HG02588 (cell line): ENCODE data around the gene BRS3.

ENCODE experiments used
- ATAC-seq: cut with Tn5 transposase; IDR thresholded peaks from one replicate; pipeline ENCODE4 v1.9.1; 2021; ENCODE audit warnings: mild to moderate bottlenecking, moderate library complexity; ENCODE audit not compliant: unreplicated experiment

Gene BRS3

DNA sequence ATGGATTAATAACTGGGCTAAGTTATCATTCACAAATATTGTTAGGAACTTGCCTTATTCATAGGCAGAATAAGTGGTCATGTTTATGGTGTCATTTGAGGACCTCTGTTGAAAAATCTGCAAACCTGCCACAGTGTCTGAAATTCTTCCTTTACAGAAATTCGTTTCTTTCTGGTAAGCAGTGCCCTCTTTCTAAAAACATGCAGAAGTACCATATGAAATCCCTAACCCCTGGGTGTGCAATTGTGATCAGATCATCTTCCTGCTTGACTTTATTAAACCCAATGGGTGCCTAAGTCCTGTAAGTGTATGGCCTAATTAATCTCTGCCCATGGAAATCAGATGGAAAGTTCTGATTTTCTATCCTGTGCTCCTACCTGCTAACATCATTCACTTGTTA lies 5.3 kb downstream of the BRS3 start:
- ATAC-seq = no peak

DNA sequence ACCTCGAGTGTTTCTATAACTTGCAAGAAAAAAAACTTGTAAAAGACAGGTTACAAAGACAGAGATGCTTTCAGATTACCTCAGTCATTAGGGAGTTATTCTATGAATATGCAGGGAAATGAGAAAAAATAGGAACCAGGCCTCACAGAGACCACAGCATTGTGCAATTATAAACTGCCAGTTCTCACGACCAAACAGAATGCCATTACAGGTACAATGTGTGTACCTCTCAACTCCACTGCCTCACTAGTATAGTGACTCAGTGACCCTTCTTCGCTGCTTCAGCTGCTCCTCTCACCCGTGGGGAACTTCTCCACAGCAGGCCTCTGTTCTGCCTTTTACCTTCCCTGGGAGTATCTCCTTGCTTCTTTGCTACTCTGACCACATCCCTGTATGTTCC lies 7.3 kb downstream of the BRS3 start:
- no peak for ATAC-seq

DNA sequence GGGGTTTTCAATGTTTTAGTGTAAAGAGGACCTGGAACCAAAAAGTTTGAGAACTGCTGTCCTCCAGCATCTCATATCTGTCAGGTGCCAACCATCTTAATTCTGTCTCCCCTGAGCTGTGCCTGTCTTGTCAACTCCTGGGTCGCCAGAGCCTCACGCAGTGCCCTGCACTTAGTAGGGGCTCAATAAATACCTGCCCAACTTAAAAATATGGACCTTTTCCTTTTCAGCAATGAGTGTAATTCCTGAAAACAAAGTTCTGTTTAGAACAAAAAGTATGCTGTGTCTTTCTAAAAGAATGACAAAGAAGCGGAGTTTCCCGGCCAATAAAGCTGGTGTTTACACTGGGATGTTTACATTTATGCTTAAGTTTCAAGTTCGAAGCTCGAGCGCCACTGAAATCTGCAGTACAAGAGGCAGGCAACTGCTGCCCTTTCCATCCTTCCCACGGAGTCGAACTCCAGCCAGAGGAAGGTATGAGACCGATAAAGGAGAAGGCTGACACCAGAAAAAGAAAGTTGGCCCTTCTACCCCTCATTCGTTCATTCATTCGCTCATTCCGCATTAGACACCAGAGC lies 8.5 kb downstream of the BRS3 start:
- ATAC-seq = no peak

DNA sequence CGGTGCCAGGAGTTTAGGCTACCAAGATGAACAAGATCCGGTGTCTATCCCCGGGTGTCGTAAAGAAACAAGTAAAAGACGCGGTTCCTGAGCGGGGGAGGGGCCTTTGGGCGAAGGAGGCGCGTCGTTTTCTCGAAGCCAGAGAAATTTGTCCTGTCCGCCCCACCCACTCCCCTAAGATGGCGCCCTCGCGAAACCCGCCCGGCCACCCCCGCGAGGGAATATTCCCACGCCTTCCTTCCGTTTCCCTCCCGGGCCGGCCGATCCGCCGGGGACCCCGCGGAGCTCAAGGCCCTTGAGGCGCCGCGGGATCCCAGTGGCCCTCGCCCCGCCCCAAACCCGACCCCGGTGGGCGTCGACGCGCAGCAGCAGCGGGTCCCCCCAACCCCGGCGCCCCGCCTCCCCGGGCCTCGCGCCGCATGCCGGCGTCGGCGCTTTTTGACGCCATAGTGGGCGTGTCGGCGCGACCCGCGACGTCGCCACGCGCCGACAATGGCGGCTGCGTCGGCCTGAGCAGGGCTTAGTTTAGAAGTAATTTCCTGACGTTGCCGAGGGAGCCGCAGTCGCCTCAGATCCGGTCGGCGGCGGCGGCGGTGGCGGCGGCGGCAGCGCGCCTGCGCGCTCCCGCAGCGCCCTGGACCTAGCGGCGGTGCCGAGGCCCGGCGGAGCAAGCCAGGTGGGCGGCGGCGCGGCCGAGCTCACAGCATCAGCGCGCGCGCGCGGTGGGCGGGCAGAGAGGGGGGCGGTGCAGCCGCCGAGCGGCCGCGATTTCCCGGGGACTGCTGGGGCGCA lies 9.2 kb downstream of the BRS3 start:
- peak; percentile 85 for ATAC-seq

DNA sequence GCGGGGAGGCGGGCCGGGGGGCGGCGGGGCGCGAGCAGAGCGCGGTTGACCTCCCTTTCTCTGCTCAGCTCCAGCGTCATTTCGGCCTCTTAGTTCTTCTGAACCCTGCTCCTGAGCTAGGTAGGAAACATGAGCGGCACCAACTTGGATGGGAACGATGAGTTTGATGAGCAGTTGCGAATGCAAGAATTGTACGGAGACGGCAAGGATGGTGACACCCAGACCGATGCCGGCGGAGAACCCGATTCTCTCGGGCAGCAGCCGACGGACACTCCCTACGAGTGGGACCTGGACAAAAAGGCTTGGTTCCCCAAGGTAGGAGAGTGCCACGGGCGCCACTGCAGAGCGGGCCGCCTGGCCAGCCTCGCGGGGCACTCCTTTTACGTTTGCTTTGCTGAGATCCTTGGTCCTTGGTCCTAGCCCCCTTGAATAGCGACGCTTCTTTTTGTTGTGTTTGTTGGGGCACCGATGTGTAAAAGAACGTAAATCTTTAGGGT lies 9.9 kb downstream of the BRS3 start, which contains the start of gene HTATSF1:
Gene HTATSF1 (plus strand): TSS at position 37 of the 497 bp plus-strand sequence. CDS start 93 bp downstream, at position 130.
- ATAC-seq = no peak

DNA sequence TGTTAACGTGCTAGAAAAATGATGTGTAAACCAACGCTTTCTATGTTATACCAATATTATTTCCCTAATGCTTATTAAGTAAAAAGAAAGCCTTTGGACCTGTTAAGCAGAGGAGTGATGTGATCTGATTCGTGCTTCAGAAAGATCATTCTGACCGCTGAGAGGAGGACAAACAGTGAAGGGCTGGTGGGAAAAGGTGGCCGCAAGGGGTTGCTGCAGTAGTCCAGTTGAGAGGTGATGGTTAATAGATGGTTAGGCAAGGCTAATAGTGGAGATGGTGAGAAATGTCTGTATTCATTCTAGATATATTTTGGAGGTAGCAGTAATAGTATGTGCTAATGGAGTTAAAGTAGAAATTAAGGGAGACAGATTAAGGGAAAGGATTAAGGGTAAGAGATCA lies 31.3 kb downstream of the BRS3 start:
- ATAC-seq = no peak

DNA sequence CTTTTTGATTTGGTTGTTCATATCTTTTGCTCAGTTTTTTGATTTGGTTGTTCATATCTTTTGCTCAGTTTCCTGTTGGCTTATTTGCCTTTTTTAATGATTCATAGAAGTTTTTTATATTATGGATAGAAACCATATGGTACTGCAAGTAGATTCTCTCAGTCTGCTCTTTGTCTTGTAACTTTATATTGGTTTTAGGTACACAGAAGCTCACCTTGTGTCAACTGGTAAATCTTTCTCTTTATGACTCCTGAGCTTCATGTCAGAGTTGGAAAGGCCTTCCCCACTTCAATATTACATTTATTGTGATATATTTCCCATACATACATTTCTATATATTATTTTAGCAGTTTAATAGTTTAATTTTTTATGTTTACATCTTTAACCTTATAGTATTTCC lies 36.0 kb downstream of the BRS3 start:
- no peak for ATAC-seq

DNA sequence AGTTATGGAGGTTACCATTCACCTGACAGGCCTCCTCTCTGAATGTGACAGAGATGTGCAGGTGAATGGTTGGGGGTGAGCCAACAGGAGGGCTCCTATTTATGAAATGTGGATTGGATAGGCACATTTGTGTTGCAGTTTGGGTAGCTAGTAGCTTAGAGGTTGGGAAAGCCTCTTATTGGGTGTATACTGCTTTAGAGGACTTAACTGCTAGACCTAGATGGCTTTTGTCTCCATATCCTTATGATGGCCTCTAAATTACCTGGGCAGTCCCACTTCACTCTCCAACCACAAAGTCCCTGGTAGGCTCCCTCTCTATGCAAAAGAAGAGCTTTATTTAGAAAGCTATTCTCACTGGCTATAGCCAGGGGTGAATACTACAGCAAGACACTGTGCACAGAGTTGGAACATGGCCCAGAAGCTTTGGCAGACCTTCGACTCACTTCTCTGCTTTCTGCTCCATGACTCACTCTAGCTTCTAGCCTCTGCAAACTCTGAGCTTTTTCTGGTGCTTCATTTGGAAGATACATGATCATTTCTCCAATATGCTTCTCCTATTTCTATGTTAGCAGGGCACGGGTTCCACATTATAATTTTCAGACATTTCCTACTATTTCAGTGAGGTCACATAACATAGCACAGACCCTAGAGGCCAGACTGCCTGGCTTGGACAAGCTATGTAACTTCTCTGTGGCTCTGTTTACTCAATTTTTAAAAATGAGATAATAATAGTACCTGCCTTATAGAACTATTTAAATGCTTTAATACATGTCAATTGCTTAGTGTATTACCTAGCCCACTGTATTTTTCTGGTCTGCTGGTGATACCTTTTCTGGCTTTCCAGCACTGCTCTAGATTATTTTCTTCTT lies 38.2 kb downstream of the BRS3 start:
- ATAC-seq = no peak

DNA sequence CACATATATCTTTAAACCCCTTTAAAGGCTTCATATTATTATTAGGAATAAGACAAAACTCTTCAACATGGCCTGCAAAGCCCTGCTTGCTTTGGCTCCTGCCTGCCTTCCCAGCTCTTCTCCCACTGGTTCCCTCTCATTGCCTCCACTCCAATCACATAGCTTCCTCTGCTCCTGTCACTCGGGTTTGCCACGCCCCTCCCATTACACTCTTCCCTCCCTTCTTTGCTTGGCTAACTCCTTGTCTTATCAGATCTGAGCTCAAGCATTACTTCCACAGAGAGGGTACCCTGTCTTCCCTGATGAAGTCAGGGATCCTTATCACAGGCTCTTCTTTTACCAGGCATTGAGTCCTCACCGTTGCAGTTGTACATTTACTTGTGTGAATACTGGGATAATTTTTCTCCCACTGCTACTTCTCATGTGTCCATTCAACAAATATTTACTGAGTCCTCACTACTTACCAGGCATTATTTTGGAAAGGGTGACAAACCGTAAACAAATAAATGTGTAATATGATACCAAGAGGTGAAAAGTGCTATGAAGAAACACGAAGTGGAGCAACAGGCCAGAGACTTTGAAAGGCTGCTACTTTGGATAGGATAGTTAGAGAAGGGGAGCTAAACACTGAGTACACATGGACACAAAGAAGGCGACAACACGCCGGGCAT lies 41.0 kb downstream of the BRS3 start:
- ATAC-seq = no peak

DNA sequence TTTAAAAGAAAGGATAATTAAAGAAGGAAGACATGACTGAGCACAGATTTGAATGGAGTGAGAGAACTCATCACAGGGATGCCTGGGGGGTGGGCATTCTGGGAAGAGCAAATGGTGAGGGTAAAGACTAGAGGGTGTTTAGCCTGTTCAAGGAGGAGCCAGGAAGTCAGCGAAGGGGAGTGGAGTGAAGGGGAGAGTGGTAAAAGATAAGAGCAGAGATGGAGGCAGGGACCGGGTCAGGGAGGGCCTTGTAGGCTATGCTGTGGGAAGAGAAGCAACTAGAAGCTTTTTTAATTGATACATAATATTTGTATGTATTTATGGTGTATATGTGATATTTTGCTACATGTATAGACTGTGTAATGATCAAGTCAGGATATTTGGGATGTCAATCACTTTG lies 42.0 kb downstream of the BRS3 start:
- no peak for ATAC-seq

DNA sequence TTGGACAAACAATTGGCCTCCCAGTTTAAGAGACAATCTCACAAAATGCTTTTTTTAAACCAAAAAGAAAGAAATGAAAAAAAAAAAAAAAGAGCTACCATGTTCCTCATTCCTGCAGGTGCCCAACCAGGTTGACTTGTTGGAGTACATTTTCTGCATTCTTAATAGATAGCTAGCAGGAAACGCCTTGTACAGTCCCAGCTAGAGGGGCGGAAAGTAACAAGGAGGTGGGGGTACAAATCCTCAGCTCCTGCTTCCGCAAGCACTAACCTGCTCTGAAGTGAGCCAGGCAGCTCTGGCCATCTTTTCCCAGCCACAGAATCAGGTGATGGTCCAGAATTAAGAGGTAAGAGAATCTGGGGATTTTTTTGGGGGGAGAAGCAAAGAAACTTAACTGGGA lies 44.2 kb downstream of the BRS3 start, which contains the start of gene VGLL1:
Gene VGLL1 (plus strand): TSS at position 265 of the 400 bp plus-strand sequence. CDS start 3,806 bp downstream, outside the sequence.
- ATAC-seq = no peak

DNA sequence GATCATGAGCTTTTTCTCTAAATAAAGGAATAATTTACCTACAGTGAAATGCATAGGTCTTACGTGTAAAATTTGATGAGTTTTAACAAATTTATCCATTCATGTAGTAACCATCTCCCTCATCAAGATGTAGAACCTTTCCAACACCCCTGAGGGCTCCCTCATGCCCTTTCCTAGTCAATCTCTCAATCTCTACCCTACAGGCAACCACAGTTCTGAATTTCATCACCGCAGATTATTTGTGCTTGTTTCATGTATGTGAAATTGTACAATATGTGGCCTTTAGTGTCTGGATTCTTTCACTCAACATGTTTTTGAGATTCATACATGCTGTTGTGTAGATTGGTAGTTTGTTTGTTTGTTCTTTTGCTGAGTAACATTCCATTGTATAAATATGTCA lies 46.4 kb downstream of the BRS3 start:
- ATAC-seq = no peak

DNA sequence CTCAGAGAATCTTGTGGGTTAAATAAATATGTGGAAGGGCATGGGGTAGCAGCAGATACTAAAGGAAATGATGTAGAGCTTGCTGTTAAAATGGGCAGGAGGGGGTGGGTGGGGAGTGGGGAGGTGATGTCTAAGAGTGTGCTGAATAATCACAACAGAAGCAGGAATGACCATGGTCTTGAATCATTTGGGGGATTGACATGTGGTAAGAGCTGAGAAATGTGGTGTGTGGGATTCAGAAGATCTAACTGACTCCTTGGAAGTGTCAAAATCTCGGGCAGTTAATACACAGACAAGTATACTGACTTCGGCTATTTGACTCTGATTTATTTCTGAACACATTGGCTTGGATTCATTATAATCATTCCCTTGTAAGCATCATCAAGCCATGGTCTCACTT lies 51.1 kb downstream of the BRS3 start:
- ATAC-seq = no peak

DNA sequence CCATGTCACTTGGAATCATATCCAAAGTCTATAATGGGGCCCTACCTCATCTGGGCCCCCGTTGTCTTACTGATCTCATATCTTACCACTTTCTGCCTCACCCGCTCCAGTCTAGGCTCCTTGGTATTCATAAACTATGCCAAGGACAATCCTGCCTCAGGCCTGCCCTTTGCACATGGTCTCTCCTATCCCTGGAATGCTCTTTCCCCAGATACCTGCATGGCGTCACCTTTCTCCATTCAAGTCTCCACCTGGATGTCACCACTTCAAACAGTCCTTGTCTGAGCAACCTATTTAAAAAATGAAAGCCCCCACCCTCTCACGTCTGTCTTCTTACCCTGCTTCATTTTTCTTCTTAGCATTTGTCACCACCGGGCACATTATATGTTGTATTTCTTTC lies 52.5 kb downstream of the BRS3 start:
- ATAC-seq = no peak

DNA sequence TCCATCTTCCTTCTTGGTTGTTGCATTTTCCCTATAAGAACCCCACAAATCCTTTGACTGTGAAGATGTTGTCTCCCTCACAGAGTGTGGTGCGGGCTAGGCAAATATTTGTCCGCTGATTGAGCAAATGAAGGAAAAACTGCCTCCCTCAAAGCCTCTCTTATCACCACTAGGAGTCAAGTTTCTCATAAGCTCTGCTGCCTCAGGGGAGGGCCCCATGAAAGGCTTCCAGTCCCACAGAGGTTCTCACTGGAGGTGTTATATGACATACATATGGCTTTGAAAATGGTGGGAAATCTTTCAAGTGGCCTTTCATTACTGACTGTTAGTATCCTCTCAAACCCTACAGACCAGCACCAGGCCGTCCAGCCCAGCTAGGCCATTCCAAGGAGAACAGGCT lies 53.5 kb downstream of the BRS3 start:
- ATAC-seq = no peak

DNA sequence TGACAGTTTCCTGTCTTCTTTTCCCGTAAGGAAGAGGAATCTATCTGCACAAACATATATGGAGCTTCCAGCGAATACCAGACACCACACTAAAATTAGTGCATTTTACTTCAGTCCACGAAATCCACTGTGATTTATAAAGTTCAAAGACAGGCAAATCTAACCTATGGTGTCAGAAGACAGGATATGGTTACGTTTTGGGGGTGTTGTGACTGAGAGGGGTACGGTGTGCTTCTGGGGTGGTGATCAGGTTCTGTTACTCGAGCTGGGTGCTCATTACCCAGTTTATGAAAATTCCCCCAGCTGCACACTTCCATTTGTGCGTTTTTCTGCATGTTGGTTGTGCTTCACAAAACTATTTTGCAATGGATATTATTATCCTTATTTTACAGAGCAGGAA lies 54.5 kb downstream of the BRS3 start:
- ATAC-seq = no peak
